K562 (cell line): ENCODE results near the gene MEAK7. TPM values are rescaled to one million over a fixed set of nuclear protein-coding genes. Genes with fewer than 3 reads are reported as not detected.

Source experiments
- ATAC-seq: fragments of 200-7000 bp; cut with Tn5 transposase; 3 replicates; pipeline ENCODE4 v1.9.1; 2020; ENCODE audit warnings: moderate library complexity
- BruUV-seq: library from RNA; stranded (reverse); fragments of 400-500 nt; replicated peaks from 2 replicates; lab custom pipeline; 2021; lab: Mats Ljungman, UMichigan
- CTCF ChIA-PET: fragments of 300-600 bp; formaldehyde crosslinking; extraction: SDS; loops from one replicate; lab custom pipeline; 2021; ENCODE audit warnings: low intra/inter-chr PET ratio; lab: Yijun Ruan, JAX
- POLR2A ChIA-PET: fragments of 300-600, 350-650 bp; sonication (Branson Sonifier 250); formaldehyde crosslinking; extraction: SDS; loops from one replicate; lab custom pipeline; 2021; ENCODE audit warnings: antibody characterized with exemption, inconsistent platforms; lab: Yijun Ruan, JAX
- DNase-seq, 4 experiments: peaks; one replicate each; pipeline versions ENCODE4 v3.0.0 to v3.0.0-alpha.2; 2011 to 2018; ENCODE audit warnings: low spot score in 3 of 4, mixed read lengths in 3 of 4; ENCODE audit errors: extremely low read depth in 1 of 4
- FAIRE-seq: peaks from 2 replicates; lab custom pipeline; 2011; peaks lifted over from hg19 to GRCh38; lab: Jason Lieb, UNC
- H2AFZ ChIP-seq: 2 replicates; pipeline ENCODE4 v1.6.0; 2011; ENCODE audit warnings: low read depth, low read length, control low read depth, inconsistent platforms
- H3K27ac ChIP-seq: fragments of 200-600 bp; 3 replicates; pipeline ENCODE4 v1.8.0; 2011; ENCODE audit warnings: low read depth, mild to moderate bottlenecking, control low read depth, inconsistent platforms, low read length, moderate library complexity, mixed read lengths; ENCODE audit errors: extremely low read depth
- H3K27me3 ChIP-seq, 2 experiments: fragments of 300-600 bp in 1 of 2; 2 replicates in 1 of 2; 3 replicates in 1 of 2; pipeline versions ENCODE4 v1.6.0 to v1.8.0; 2011; ENCODE audit warnings: inconsistent platforms in 2 of 2, low read length in 2 of 2, mild to moderate bottlenecking in 1 of 2, mixed read lengths in 1 of 2, moderate library complexity in 1 of 2; ENCODE audit not compliant: control insufficient read depth in 2 of 2, insufficient read depth in 2 of 2
- H3K36me3 ChIP-seq: fragments of 300-600 bp; 3 replicates; pipeline ENCODE4 v1.8.0; 2011; ENCODE audit warnings: mild to moderate bottlenecking, low read length, inconsistent platforms; ENCODE audit not compliant: control insufficient read depth, insufficient read depth
- H3K4me1 ChIP-seq, 2 experiments: fragments of 200-600 bp in 1 of 2; replicated peaks in 1 of 2; 2 replicates in 1 of 2; 3 replicates in 1 of 2; pipeline versions ENCODE4 v1.5.1 to v1.8.0; 2011; ENCODE audit warnings: inconsistent platforms in 2 of 2, low read length in 2 of 2, mild to moderate bottlenecking in 1 of 2, mixed read lengths in 1 of 2, moderate library complexity in 1 of 2; ENCODE audit not compliant: control insufficient read depth in 2 of 2, insufficient read depth in 2 of 2
- H3K4me2 ChIP-seq: 2 replicates; pipeline ENCODE4 v1.6.1; 2011; ENCODE audit warnings: low read length, control low read depth, inconsistent platforms, mixed read lengths; ENCODE audit not compliant: insufficient read depth
- H3K4me3 ChIP-seq: fragments of 200-600 bp; sonication (generic), shearing (Covaris generic); 2 replicates; pipeline ENCODE4 v1.5.1; 2016; ENCODE audit warnings: control low read depth, inconsistent platforms
- H3K79me2 ChIP-seq: fragments of 200-600 bp; 3 replicates; pipeline ENCODE4 v1.8.0; 2011; ENCODE audit warnings: low read length, inconsistent platforms; ENCODE audit not compliant: control insufficient read depth, insufficient read depth
- H3K9ac ChIP-seq, 2 experiments: 2 replicates each; pipeline versions ENCODE4 v1.6.0 to v1.6.1; 2011; ENCODE audit warnings: low read depth in 2 of 2, low read length in 2 of 2, control low read depth in 1 of 2, inconsistent platforms in 1 of 2, mild to moderate bottlenecking in 1 of 2, mixed read lengths in 1 of 2; ENCODE audit not compliant: insufficient read depth in 1 of 2
- H3K9me1 ChIP-seq: one replicate; pipeline ENCODE4 v1.6.0; 2011; ENCODE audit warnings: inconsistent platforms, mild to moderate bottlenecking, low read length, moderate library complexity; ENCODE audit not compliant: control insufficient read depth, insufficient read depth
- H3K9me3 ChIP-seq: replicated peaks from 2 replicates; pipeline ENCODE4 v1.5.1; 2011; ENCODE audit warnings: low read depth, low read length, inconsistent platforms; ENCODE audit not compliant: control insufficient read depth, insufficient read depth
- H4K20me1 ChIP-seq: replicated peaks from 2 replicates; pipeline ENCODE4 v1.6.1; 2011; ENCODE audit warnings: low read length, inconsistent platforms, mixed read lengths; ENCODE audit not compliant: control insufficient read depth, insufficient read depth
- ATF4 ChIP-seq: fragments of 450-650 bp; formaldehyde crosslinking; IDR thresholded peaks from 2 replicates; pipeline ENCODE4 v1.4.0; 2022; ENCODE audit warnings: mild to moderate bottlenecking, moderate library complexity
- HBP1 ChIP-seq: fragments of 450-650 bp; formaldehyde crosslinking; IDR thresholded peaks from 2 replicates; pipeline ENCODE4 v1.4.0; 2022; ENCODE audit warnings: missing genetic modification characterization
- HSF4 ChIP-seq: fragments of 250-450 bp; sonication (Bioruptor Pico); IDR thresholded peaks from 2 replicates; pipeline ENCODE4 v2.1.2; 2022; ENCODE audit warnings: mild to moderate bottlenecking, moderate library complexity, borderline replicate concordance
- POLR2B ChIP-seq: fragments of 450-650 bp; IDR thresholded peaks from 2 replicates; pipeline ENCODE4 v1.6.1; 2018; ENCODE audit warnings: low read depth; ENCODE audit not compliant: partially characterized antibody
- POLR2H ChIP-seq: IDR thresholded peaks from 2 replicates; pipeline ENCODE4 v1.6.1; 2016; ENCODE audit warnings: missing genetic modification characterization, low read depth, mild to moderate bottlenecking, control low read depth, missing compliant biosample characterization, moderate library complexity
- SMAD2 ChIP-seq: fragments of 150-350 bp; IDR thresholded peaks from 2 replicates; pipeline ENCODE4 v1.6.1; 2014; ENCODE audit warnings: low read depth, mild to moderate bottlenecking, low read length
- ZC3H8 ChIP-seq: fragments of 450-650 bp; IDR thresholded peaks from 2 replicates; pipeline ENCODE4 v1.6.1; 2017
- ZNF408 ChIP-seq: fragments of 250-450 bp; sonication (Bioruptor Pico); IDR thresholded peaks from 2 replicates; pipeline ENCODE4 v1.4.0; 2020; ENCODE audit warnings: low read depth, mild to moderate bottlenecking, moderate library complexity
- ZNF507 ChIP-seq: conservative IDR thresholded peaks from 2 replicates; pipeline ENCODE4 v1.6.1; 2017; ENCODE audit warnings: missing genetic modification characterization, missing compliant biosample characterization
- WGBS: fragments of 100-300 bp; shearing (Covaris generic); methylation state at CpG from one replicate; pipeline ENCODE4 v1.1.6; 2016; ENCODE audit warnings: low coverage, mixed read lengths; ENCODE audit not compliant: insufficient coverage; ENCODE audit errors: missing lambda C conversion rate; 5-methylcytosine and 5-hydroxymethylcytosine counted together
- in situ Hi-C: fragments of 300-500 bp; cut with MboI; formaldehyde crosslinking; loops from 4 replicates; pipeline ENCODE4 v1.15.0; 2018; ENCODE audit warnings: inconsistent platforms, mixed read lengths
- intact Hi-C: fragments of 100-400 bp; cut with micrococcal nuclease; formaldehyde crosslinking; loops from 2 replicates; pipeline ENCODE4 v1.14.2; 2022
- polyA plus RNA-seq, 8 experiments: library from polyadenylated mRNA; depleted of rRNA in 4 of 8; stranded (reverse) in 5 of 8; unstranded in 3 of 8; fragments of >200 nt; fragmentation: Nextera tagmentation in 2 of 8; fragmentation: Illumina TruSeq in 1 of 8; extraction: Ambion mirVana in 2 of 8; extraction: Trizol in 1 of 8; gene quantifications; 2 replicates each; pipeline versions ENCODE4 v1.2.1 to v1.2.3, GENCODE V29; 2011 to 2014; ENCODE audit warnings: inconsistent platforms in 1 of 8, missing spikeins in 1 of 8
- total RNA-seq, 7 experiments: library from RNA; depleted of rRNA in 6 of 7; stranded (reverse); fragments of >200 nt in 6 of 7; fragmentation: Illumina TruSeq in 2 of 7; extraction: Trizol in 2 of 7; gene quantifications; 2 replicates each; pipeline versions ENCODE4 v1.2.1 to v1.2.3, GENCODE V29; 2011 to 2021; ENCODE audit warnings: low replicate concordance in 1 of 7

The MEAK7 gene
- total and polyA plus RNA-seq, 9 of the 15 experiments (the other 6 are each of a cell fraction or from before 2014, with no cell fraction given): 1.4 to 14.5 (median 6.3) TPM

DNA sequence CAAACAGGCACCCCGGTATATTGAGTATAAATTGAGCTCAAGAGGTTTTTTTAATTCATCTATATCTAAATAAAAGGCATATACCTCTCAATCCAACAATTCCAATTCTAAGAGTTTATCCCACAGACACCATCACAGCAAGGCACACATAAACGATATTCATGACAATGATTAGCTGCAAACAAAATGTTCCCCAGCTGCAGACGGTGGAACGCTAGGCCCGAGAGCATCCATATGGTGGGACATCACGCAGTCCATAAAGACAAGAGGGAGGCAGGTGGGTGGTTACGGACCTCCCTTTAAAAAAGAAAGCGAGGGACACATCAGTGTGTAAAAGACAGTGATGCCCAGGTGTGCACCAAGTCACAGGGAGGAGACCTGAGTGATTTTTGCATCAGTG, 28.1 kb downstream of the MEAK7 start:
- FAIRE-seq (no peak), ATAC-seq (no peak), DNase-seq (no peak)
- Histone ChIP-seq H2AFZ (no peak overlapping the region), H4K20me1 (no peaks in the 10 kb centered on the region; the same call in none of the 2 replicates), H3K9me1 (no peaks in the 10 kb centered on the region), H3K4me2 (no peak overlapping the region), H3K4me1 (peaks cover 0 to 7% of the 10 kb centered on the region in 2 experiments; a peak in 2 of 5 replicates), H3K4me3 (no peak overlapping the region), H3K27me3 (peaks cover 2 to 21% of the 10 kb centered on the region in 2 experiments; a peak in 3 of 5 replicates), H3K36me3 (no peaks in the 10 kb centered on the region), H3K79me2 (no peaks in the 10 kb centered on the region), H3K27ac (no peak overlapping the region), H3K9ac (no peak overlapping the region), H3K9me3 (no peaks in the 10 kb centered on the region; the same call in 1 of the 2 replicates)
- 7% methylated on average over 8 of the region's 8 CpGs for WGBS
- TF ChIP-seq ZC3H8: no peak
- no peak for TF ChIP-seq SMAD2
- no peak for TF ChIP-seq ZNF408 (CRISPR knock-in tag)
- no peak for TF ChIP-seq ZNF507
- no peak for TF ChIP-seq POLR2B
- TF ChIP-seq HBP1 (CRISPR knock-in tag): no peak
- no peak for TF ChIP-seq HSF4 (CRISPR knock-in tag)
- TF ChIP-seq ATF4 (CRISPR knock-in tag): no peak
- TF ChIP-seq POLR2H (tag): no peak
- CTCF ChIA-PET: no interaction called here
- BruUV-seq: no TSS peak
- intact Hi-C loops: loop anchor here (5.0 kb wide), 1 partner anchor 649 kb away; no protein-coding TSS in a partner anchor
- in situ Hi-C loops: loop anchor here (5.0 kb wide), 1 partner anchor 194 kb away; no protein-coding TSS in a partner anchor
- POLR2A ChIA-PET: interaction anchor here (0.6 to 0.8 kb wide), 3 partner anchors 15 to 405 kb away, joined by 3 to 4 read pairs (median 3); no protein-coding TSS in a partner anchor
